NCI-H1105 treated with DMSO at 0.1 percent for 48 hours (cell line): Measurements from ENCODE around the gene CACNA1D.

Experiments
- DNase-seq: peaks from one replicate; lab custom pipeline; 2025; lab: John Stamatoyannopoulos, UW

CACNA1D gene

GRCh38 chr3:53789459-53789858 lies 295.0 kb downstream of the CACNA1D start:
- DNase-seq = no peak

- no peak for DNase-seq
Observed at GRCh38 chr3:53790470-53790869, 296.1 kb downstream of the CACNA1D start.

- DNase-seq = no peak
Observed at GRCh38 chr3:53791317-53791716, 296.9 kb downstream of the CACNA1D start.

- DNase-seq = no peak
Observed at GRCh38 chr3:53792866-53793265, 298.5 kb downstream of the CACNA1D start.

- no peak for DNase-seq
Observed at GRCh38 chr3:53794597-53794996, 300.2 kb downstream of the CACNA1D start.

GRCh38 chr3:53795176-53795575 lies 300.8 kb downstream of the CACNA1D start:
- DNase-seq = no peak

- DNase-seq = no peak
Observed at GRCh38 chr3:53795789-53796560, 301.6 kb downstream of the CACNA1D start.

- no peak for DNase-seq
Observed at GRCh38 chr3:53798144-53798543, 303.7 kb downstream of the CACNA1D start.

GRCh38 chr3:53799338-53799865 lies 305.0 kb downstream of the CACNA1D start:
- no peak for DNase-seq

- no peak for DNase-seq
Observed at GRCh38 chr3:53800041-53800906, 305.9 kb downstream of the CACNA1D start.

GRCh38 chr3:53801319-53801718 lies 306.9 kb downstream of the CACNA1D start:
- DNase-seq = no peak

- DNase-seq = no peak
Observed at GRCh38 chr3:53802256-53802880, 308.0 kb downstream of the CACNA1D start.

- no peak for DNase-seq
Observed at GRCh38 chr3:53803124-53803815, 308.9 kb downstream of the CACNA1D start.

GRCh38 chr3:53803816-53804695 lies 309.6 kb downstream of the CACNA1D start:
- no peak for DNase-seq

GRCh38 chr3:53804697-53805462 lies 310.5 kb downstream of the CACNA1D start:
- no peak for DNase-seq

GRCh38 chr3:53805463-53806159 lies 311.2 kb downstream of the CACNA1D start:
- DNase-seq = no peak

- no peak for DNase-seq
Observed at GRCh38 chr3:53806182-53807116, 312.0 kb downstream of the CACNA1D start.

- no peak for DNase-seq
Observed at GRCh38 chr3:53807117-53807810, 312.9 kb downstream of the CACNA1D start.
